Measurements from ENCODE around the gene USP51.
"Not testable (repeated sequence)": the region's sequence is repeated elsewhere in the genome, so short reads cannot be mapped to it uniquely, and the experiment has no call there.

USP51 gene

GRCh38 chrX:55443468-55443867 lies 46.2 kb downstream of the USP51 start:
- not testable (repeated sequence) for H3K36me3 ChIP-seq (ENCODE audit: control insufficient read depth, insufficient read depth, low read length); H3K4me3 ChIP-seq (ENCODE audit: insufficient read depth, low read depth, low read length); H3K27ac ChIP-seq (ENCODE audit: insufficient read depth, low read depth, low read length, poor library complexity, severe bottlenecking); H3K4me1 ChIP-seq (ENCODE audit: control insufficient read depth, insufficient read depth, low read length); H3K9me3 ChIP-seq (ENCODE audit: control insufficient read depth, low read length); H3K27me3 ChIP-seq (ENCODE audit: control insufficient read depth, insufficient read depth, low read length, poor library complexity, severe bottlenecking)
- WGBS, 2 experiments = 68 to 70% methylated on average over 5 of the region's 5 CpGs
